Neural progenitor cell (in vitro differentiated cells): ENCODE data around the gene INTS15. TPM values are rescaled to one million over a fixed set of nuclear protein-coding genes. Genes with fewer than 3 reads are reported as not detected.

Experiments
- DNase-seq: peaks from one replicate; pipeline ENCODE4 v3.0.0-alpha.2; 2016; ENCODE audit warnings: low spot score
- H2AFZ ChIP-seq: fragments of 200-600 bp; sonication (generic); replicated peaks from 2 replicates; pipeline ENCODE4 v1.6.1; 2016; ENCODE audit warnings: antibody characterized with exemption
- H3F3A ChIP-seq: fragments of 200-600 bp; sonication (generic); 2 replicates; pipeline ENCODE4 v1.6.1; 2016; ENCODE audit warnings: antibody characterized with exemption, low read depth
- H3K27ac ChIP-seq: fragments of 200-600 bp; sonication (generic); 2 replicates; pipeline ENCODE4 v1.5.1; 2016; ENCODE audit warnings: mild to moderate bottlenecking
- H3K27me3 ChIP-seq: fragments of 200-600 bp; sonication (generic); 2 replicates; pipeline ENCODE4 v1.6.1; 2016; ENCODE audit warnings: mild to moderate bottlenecking, moderate library complexity
- H3K36me3 ChIP-seq: fragments of 200-600 bp; sonication (generic); 2 replicates; pipeline ENCODE4 v1.5.1; 2016
- H3K4me1 ChIP-seq: fragments of 200-600 bp; sonication (generic); 2 replicates; pipeline ENCODE4 v1.6.1; 2016; ENCODE audit warnings: mixed run types
- H3K4me2 ChIP-seq: fragments of 200-600 bp; sonication (generic); 2 replicates; pipeline ENCODE4 v1.6.1; 2016
- H3K4me3 ChIP-seq: fragments of 200-600 bp; sonication (generic); 2 replicates; pipeline ENCODE4 v1.5.1; 2016
- H3K79me2 ChIP-seq: fragments of 200-600 bp; sonication (generic); 2 replicates; pipeline ENCODE4 v1.6.1; 2016; ENCODE audit warnings: low read depth
- H3K9ac ChIP-seq: fragments of 200-600 bp; sonication (generic); 2 replicates; pipeline ENCODE4 v1.6.1; 2016
- H3K9me3 ChIP-seq: fragments of 200-600 bp; sonication (generic); 2 replicates; pipeline ENCODE4 v1.5.1; 2016; ENCODE audit warnings: low read depth
- H4K20me1 ChIP-seq: fragments of 200-600 bp; sonication (generic); 2 replicates; pipeline ENCODE4 v1.6.1; 2016; ENCODE audit warnings: low read depth
- H3K27ac Mint-ChIP-seq: 3 replicates; pipeline ENCODE4 v1.8.0; 2021; ENCODE audit warnings: mixed read lengths
- H3K27me3 Mint-ChIP-seq: 2 replicates; pipeline ENCODE4 v1.8.0; 2022; ENCODE audit warnings: low read depth, mild to moderate bottlenecking, inconsistent platforms, moderate library complexity, mixed read lengths; ENCODE audit not compliant: insufficient read depth
- H3K36me3 Mint-ChIP-seq: 3 replicates; pipeline ENCODE4 v1.8.0; 2021; ENCODE audit warnings: mixed read lengths
- H3K4me1 Mint-ChIP-seq: 3 replicates; pipeline ENCODE4 v1.8.0; 2021; ENCODE audit warnings: mixed read lengths
- H3K4me3 Mint-ChIP-seq: 3 replicates; pipeline ENCODE4 v1.8.0; 2021; ENCODE audit warnings: mild to moderate bottlenecking, moderate library complexity, mixed read lengths
- H3K9me3 Mint-ChIP-seq: 3 replicates; pipeline ENCODE4 v1.8.0; 2020; ENCODE audit warnings: mixed read lengths
- CTCF ChIP-seq: fragments of 200-600 bp; sonication (generic); IDR thresholded peaks from 2 replicates; pipeline ENCODE4 v1.5.1; 2017; ENCODE audit warnings: antibody characterized with exemption, mild to moderate bottlenecking
- EZH2 ChIP-seq: fragments of 200-600 bp; sonication (generic); IDR thresholded peaks from 2 replicates; pipeline ENCODE4 v1.6.1; 2017; ENCODE audit warnings: antibody characterized with exemption, mild to moderate bottlenecking, moderate library complexity
- EZH2phosphoT487 ChIP-seq: fragments of 200-600 bp; sonication (generic); IDR thresholded peaks from 2 replicates; pipeline ENCODE4 v1.6.1; 2017; ENCODE audit warnings: antibody characterized with exemption
- total RNA-seq: library from RNA; depleted of rRNA; stranded (reverse); fragments of >200 nt; gene quantifications from 2 replicates; pipeline ENCODE4 v1.2.3, GENCODE V29; 2015; ENCODE audit warnings: low replicate concordance

INTS15 gene
- total RNA-seq, 1 donor from 2014 or later: 13.7 TPM

DNA sequence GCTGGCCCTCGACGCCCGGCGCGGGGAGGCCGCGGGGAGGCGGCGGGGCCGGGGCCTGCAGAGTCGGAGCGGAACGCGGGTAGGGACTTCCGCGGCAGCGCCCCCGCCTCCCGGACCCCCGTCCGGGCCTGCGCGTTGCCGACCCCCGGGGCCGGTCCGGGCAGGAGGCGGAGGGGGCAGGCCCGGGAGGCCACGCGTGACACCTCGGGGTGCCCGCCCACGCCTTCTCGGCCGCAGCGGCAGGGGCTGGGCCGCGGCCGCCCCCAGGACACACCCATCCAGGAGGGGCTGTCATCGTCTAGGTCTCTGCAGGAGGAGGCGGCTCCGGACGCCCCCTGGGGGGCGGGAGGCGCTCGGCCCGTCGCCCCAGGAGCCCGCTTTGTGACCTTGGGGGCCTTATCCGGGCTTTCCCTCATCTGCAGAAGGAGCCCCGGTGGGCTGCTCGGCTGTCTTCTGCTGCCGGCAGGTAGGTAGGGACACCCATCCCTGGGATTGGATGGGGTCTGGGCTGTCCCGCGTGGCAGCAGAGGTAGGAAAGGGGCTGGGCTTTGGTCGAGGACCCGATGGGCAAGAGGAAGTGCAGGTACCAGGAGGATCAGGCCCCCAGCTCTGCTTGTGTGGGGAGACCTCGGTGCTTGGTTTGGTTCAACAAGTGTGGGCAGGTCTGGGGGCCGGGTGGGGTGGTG is 47.9 kb downstream of the INTS15 start:
- Histone ChIP-seq H4K20me1 (peaks cover 10% of the 10 kb centered on the region), H3F3A (peaks cover 12% of the 10 kb centered on the region), H2AFZ (no peak overlapping the region), H3K9me3 (no peaks in the 10 kb centered on the region), H3K27me3 (no peaks in the 10 kb centered on the region), H3K36me3 (no peaks in the 10 kb centered on the region), H3K4me2 (peak overlapping the region; percentile 92), H3K9ac (no peak overlapping the region), H3K4me1 (peaks cover 8% of the 10 kb centered on the region), H3K79me2 (peaks cover 16% of the 10 kb centered on the region), H3K27ac (no peak overlapping the region), H3K4me3 (peak overlapping the region; percentile 87)
- H3K4me1 Mint-ChIP-seq: peaks cover 19% of the 10 kb centered on the region
- peak; percentile 66 for DNase-seq
- no peaks in the 10 kb centered on the region for H3K9me3 Mint-ChIP-seq
- H3K27ac Mint-ChIP-seq: no peak overlapping the region
- TF ChIP-seq CTCF: peak; percentile 43
- TF ChIP-seq EZH2phosphoT487: no peak
- peaks cover 6% of the 10 kb centered on the region for H3K27me3 Mint-ChIP-seq
- H3K36me3 Mint-ChIP-seq: peaks cover 19% of the 10 kb centered on the region
- peak overlapping the region; percentile 89 for H3K4me3 Mint-ChIP-seq

GRCh38 chr7:6639032-6639431 is 49.2 kb downstream of the INTS15 start:
- Mint-ChIP-seq H3K27me3 (peaks cover 6% of the 10 kb centered on the region), H3K9me3 (no peaks in the 10 kb centered on the region), H3K27ac (no peak overlapping the region), H3K36me3 (peaks cover 20% of the 10 kb centered on the region), H3K4me3 (peak overlapping the region; percentile 89), H3K4me1 (peaks cover 19% of the 10 kb centered on the region)
- Histone ChIP-seq H3K27ac (no peak overlapping the region), H3K4me1 (peaks cover 8% of the 10 kb centered on the region), H4K20me1 (peaks cover 10% of the 10 kb centered on the region), H3K27me3 (no peaks in the 10 kb centered on the region), H2AFZ (no peak overlapping the region), H3K79me2 (peaks cover 16% of the 10 kb centered on the region), H3F3A (peaks cover 12% of the 10 kb centered on the region), H3K9me3 (no peaks in the 10 kb centered on the region), H3K4me3 (no peak overlapping the region), H3K4me2 (no peak overlapping the region), H3K36me3 (no peaks in the 10 kb centered on the region), H3K9ac (no peak overlapping the region)
- no peak for DNase-seq
- no peak for TF ChIP-seq EZH2phosphoT487
- TF ChIP-seq CTCF: no peak
- TF ChIP-seq EZH2: no peak

DNA sequence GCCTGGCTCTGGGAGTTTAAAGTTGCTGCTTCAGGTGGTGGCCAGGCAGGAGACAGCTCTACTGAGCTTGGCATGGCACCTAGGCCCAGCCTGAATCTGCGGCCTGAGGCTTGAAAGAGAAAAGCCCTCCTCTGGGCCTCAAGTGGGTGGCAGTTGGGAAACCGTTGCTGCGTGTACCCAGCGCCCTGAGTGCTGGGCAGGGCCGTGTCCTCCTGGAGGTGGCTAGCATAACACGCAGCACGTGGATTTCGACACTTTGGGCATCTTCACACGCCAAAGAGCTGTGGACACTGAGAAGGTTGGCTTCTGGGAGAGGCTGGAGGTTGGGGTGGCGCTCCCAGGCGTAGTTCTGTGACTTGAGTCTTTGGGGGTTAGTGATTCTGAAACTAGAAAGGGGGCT is 49.8 kb downstream of the INTS15 start:
- H3K9ac ChIP-seq: no peak overlapping the region
- peaks cover 10% of the 10 kb centered on the region for H4K20me1 ChIP-seq
- Mint-ChIP-seq H3K4me3 (peak overlapping the region; percentile 89), H3K4me1 (peaks cover 19% of the 10 kb centered on the region), H3K9me3 (no peaks in the 10 kb centered on the region), H3K27ac (peak overlapping the region; percentile 69), H3K27me3 (peaks cover 6% of the 10 kb centered on the region), H3K36me3 (peaks cover 21% of the 10 kb centered on the region)
- peaks cover 8% of the 10 kb centered on the region for H3K4me1 ChIP-seq
- no peaks in the 10 kb centered on the region for H3K27me3 ChIP-seq
- no peak for DNase-seq
- H3K9me3 ChIP-seq: no peaks in the 10 kb centered on the region
- TF ChIP-seq EZH2: no peak
- TF ChIP-seq EZH2phosphoT487: no peak
- TF ChIP-seq CTCF: no peak
- no peak overlapping the region for H2AFZ ChIP-seq
- H3K27ac ChIP-seq: no peak overlapping the region
- peaks cover 16% of the 10 kb centered on the region for H3K79me2 ChIP-seq
- no peak overlapping the region for H3K4me3 ChIP-seq
- H3F3A ChIP-seq: peaks cover 12% of the 10 kb centered on the region
- no peaks in the 10 kb centered on the region for H3K36me3 ChIP-seq
- H3K4me2 ChIP-seq: no peak overlapping the region
